Hepatic stellate cell (primary cell): Measurements from ENCODE around the gene POLE.

Experiments used
- DNase-seq: peaks from one replicate; pipeline ENCODE4 v3.0.0; 2011; ENCODE audit warnings: low spot score

Gene POLE

DNA sequence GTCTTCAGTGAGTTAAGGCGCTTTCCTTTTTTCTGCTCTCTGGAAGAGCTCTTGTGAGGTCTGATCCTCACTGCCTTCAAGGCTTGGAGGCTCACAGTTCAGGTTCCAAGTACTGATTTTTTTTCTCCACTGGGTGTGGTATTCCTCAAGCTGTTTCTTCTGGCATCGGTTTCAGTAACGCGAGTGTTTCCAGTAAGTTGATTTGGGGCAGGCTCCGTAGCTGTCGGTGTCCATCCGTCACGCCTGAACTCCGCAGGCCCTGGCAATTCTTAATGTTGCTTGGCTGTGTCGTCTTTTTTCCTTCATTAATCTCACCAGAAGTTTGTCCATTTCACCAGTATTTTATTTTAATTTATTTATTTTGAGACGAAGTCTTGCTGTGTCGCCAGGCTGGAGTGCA lies 107.4 kb downstream of the POLE start:
- no peak for DNase-seq

DNA sequence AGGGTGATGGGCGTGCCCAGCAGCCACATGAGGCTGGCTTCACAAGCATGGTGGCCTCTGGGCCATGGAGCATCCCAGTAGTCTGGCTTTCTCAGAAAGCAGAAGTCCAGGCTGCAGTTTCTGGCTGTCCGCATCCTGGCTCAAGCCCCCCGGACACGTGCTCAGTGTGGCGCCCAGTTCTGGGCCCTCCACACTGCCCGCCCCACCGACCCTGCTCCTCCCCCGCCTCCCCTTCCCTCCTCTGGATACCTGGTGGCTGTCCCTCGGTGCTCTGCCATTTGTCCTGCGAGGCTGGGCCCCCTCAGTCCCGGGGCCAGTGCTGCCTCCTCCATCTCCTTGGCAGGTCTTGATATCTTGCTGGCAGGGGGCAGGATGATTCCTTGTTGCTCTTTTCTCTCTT lies 108.3 kb downstream of the POLE start:
- DNase-seq: no peak

DNA sequence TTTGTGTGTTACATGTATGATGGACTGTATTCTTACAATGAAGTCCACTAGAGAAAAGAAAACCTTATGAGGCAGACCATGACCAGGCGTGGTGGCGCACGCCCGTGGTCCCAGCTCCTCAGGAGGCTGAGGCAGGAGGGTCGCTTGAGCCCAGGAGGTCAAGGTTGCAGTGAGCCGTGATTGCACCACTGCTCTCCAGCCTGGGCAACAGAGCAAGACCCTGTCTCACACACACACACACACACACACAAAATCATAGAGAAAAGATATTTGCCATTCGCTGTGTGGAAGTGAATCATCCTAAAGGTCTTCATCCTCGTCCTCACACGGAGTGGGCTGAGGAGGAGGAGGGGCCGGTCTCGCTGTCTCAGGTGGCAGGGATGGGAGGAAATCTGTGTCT lies 109.0 kb downstream of the POLE start:
- no peak for DNase-seq

DNA sequence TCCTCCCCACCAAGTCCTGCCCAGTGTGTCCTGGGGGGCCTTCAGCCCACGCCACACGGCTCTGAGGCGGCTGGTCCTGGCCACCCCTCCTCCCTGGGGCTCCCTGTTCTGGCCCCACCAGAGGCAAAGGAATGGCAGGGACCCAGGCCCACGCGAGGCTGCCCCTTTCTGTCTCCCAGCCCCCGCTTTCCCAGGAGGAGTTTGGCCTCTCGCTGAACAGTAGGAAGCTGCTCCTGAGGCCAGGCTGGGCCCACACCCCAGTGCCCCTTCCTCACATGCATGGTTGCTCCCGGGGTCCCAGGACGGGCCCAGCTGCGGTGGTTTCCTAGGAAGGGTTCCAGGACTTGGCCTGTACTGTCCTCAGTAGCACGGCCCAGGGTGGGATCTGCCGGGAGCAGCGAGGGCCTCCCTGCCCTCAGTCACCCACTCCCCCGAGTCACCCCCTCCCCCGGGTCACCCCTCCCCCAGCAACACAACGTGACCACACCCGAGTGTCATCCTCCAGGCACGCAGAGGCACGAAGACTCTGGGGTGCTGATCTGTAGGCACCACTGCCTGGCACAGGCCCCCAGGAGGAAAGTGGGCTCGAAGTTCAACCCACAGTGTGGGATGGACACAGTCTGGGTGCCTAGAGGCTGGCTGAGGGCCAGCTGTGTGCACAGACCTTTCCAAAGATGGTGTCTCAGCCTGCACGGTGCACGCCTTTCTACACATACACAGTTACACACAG lies 109.8 kb downstream of the POLE start:
- no peak for DNase-seq

DNA sequence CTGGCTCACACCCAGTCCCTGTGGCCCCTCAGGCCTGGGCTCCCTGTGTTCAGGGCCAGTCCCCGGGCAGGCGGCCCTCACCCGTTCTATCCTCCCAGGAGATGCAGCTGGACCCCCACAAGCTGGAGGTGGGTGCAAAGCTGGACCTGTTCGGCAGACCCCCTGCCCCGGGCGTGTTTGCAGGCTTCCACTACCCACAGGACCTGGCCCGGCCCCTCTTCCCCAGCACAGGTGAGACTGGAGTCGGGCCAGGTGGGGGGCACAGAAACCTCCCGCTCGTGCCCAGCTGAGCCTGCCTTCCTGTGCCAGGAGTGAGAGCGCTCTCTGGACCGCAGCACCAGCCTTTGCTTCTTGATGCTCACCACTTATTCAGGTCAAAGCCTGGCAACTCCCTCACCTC lies 110.4 kb downstream of the POLE start:
- no peak for DNase-seq

DNA sequence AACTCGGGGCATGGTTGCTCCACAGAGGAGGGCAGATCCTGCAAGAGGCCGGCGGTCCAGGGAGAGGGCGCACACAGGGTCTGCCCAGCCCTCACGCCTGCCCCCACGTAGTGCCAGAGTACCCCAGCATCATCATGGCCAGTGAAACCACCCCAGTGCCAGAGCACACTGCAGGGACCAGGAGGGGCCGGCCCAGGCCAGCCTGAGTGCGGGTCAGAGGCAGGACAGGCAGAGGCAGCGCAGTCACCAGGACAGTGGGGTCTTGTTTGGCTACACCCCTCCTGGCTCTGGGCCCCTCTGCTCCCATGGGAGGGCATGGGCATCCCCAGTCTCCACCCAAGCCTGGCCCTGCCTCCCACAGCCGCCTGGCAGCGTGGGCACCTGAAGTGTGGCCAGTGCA lies 111.5 kb downstream of the POLE start:
- DNase-seq: no peak

DNA sequence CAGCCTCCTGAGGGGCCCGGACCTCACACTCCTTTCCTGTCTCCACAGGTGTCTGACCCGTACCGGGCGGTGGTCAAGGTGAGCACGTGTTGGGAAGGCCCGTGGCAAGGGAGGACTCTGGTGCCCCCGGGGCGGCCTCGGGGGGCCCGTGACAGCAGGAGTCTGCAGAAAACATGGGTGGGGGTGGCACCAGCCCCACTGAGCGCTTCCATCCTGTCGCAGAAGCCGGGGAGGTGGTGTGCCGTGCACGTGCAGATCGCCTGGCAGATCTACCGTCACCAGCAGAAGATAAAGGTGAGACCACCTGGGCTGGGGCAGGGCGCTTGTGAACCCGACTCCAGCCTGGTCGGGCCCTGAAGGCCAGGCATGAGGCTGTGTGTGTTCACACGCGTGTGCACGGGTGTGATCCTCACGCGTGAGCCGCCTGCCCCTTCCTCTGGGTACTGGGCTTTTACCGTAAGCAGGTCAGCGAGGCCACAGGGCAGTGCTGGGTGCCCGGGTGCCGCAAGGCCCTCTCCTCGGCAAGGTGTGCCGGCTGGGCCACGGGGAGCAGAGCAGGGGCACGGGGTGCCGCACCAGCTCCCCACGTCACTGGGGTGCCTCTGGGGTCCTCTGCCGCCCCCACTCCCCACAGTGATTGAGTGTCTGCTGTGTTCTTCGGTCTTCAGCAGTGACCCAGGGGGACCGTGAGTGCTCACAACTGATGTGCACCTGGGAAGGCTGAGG lies 112.7 kb downstream of the POLE start:
- no peak for DNase-seq
